ENCODE measurements around the gene INPP5E.
"Not testable (repeated sequence)": the region's sequence is repeated elsewhere in the genome, so short reads cannot be mapped to it uniquely, and the experiment has no call there.

Gene INPP5E

DNA sequence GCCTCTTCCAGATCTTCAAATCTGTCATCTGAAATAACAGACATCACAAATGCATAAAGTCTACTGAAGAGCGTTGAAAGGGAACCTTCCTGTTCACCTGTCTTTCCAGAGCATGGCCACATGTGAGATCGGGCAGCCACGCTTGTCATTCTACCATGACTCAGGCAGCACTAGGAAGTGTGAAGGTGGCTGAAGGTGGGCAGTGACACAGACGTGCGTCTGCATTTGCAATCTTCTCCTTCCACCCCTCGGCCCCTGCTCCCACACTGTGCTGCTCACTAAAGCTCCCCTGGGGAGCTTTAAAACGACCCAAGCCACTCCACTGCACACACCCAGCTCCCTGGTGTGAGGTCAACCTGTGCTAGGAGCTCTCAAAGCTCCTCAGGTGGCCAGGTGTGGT, 31.7 kb downstream of the INPP5E start:
- Histone ChIP-seq H3K27ac (ENCODE audit: low read depth, low read length) (no peak overlapping the region), H3K27me3 (ENCODE audit: control insufficient read depth, insufficient read depth, low read length) (no peaks in the 10 kb centered on the region), H3K9ac (ENCODE audit: low read depth, low read length) (no peak overlapping the region), H3K4me1 (ENCODE audit: control insufficient read depth, insufficient read depth, low read length) (peaks cover 8% of the 10 kb centered on the region), H3K9me3 (ENCODE audit: control insufficient read depth, insufficient read depth, low read length) (no peaks in the 10 kb centered on the region), H3K36me3 (ENCODE audit: control insufficient read depth, insufficient read depth, low read length) (peaks cover 63% of the 10 kb centered on the region), H3K4me3 (ENCODE audit: low read depth, low read length) (no peak overlapping the region)

DNA sequence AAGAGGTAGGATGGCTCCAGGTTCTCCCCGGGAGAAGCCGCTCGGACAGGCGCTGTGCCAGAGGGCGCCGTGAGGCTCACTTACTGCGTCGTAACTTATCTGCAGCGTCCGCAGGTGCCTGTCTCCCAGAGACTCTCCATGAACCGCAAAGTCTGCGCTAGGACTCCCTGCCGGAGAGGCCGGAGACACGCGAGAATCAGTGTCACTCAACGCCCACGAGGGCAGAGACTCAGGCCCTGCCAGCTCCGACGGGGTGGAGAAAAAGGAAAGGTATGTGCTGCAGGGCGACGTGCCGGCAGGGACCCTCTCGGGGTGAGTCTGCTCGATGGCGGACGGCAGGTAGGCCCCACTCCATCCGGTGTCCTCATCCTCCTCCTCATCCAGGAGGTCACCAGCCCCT, 32.6 kb downstream of the INPP5E start:
- peaks cover 61% of the 10 kb centered on the region for H3K36me3 ChIP-seq (ENCODE audit: control insufficient read depth, insufficient read depth, low read length)
- not testable (repeated sequence) for H3K27ac ChIP-seq (ENCODE audit: low read depth, low read length); H3K27me3 ChIP-seq (ENCODE audit: control insufficient read depth, insufficient read depth, low read length); H3K4me1 ChIP-seq (ENCODE audit: control insufficient read depth, insufficient read depth, low read length); H3K4me3 ChIP-seq (ENCODE audit: low read depth, low read length); H3K9ac ChIP-seq (ENCODE audit: low read depth, low read length); H3K9me3 ChIP-seq (ENCODE audit: control insufficient read depth, insufficient read depth, low read length)

DNA sequence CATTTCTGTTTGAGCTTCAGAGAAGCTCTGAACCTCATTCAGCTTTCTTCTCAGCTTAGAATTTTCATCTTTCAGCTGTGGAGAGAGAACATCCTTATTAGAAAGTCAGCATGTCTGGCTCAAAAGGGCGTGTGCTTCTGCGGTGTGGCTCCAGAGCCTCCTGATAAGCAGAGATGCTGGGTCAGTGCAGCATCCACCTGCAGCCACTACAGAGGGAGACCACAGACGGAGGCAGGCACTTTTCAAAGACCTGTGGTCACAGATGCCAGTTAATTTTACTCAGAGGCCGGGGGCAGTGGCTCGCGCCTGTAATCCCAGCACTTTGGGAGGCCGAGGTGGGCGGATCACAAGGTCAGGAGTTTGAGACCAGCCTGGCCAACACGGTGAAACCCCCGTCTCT, 33.7 kb downstream of the INPP5E start:
- peaks cover 64% of the 10 kb centered on the region for H3K36me3 ChIP-seq (ENCODE audit: control insufficient read depth, insufficient read depth, low read length)
- not testable (repeated sequence) for H3K9me3 ChIP-seq (ENCODE audit: control insufficient read depth, insufficient read depth, low read length); H3K9ac ChIP-seq (ENCODE audit: low read depth, low read length); H3K27me3 ChIP-seq (ENCODE audit: control insufficient read depth, insufficient read depth, low read length); H3K27ac ChIP-seq (ENCODE audit: low read depth, low read length); H3K4me3 ChIP-seq (ENCODE audit: low read depth, low read length); H3K4me1 ChIP-seq (ENCODE audit: control insufficient read depth, insufficient read depth, low read length)

DNA sequence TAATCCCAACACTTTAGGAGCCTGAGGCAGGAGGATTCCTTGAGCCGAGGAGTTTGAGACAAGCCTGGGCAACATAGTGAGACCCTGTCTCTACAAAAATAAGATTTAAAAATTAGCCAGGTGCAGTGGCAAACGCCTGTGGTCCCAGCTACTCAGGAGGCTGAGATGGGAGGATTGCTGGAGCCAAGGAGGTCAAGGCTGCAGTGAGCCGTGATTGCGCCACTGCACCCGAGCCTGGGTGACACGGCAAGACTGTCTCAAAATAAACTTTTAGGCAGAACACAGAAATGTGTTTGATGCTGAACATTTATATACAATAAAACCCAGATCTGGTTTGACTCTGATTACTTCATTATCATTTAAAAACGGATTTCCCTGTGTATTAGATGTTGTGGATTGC, 34.2 kb downstream of the INPP5E start:
- H3K36me3 ChIP-seq (ENCODE audit: control insufficient read depth, insufficient read depth, low read length), result peaks cover 64% of the 10 kb centered on the region
- H3K4me3 ChIP-seq (ENCODE audit: low read depth, low read length), result no peak overlapping the region
- no peak overlapping the region for H3K9ac ChIP-seq (ENCODE audit: low read depth, low read length)
- no peaks in the 10 kb centered on the region for H3K9me3 ChIP-seq (ENCODE audit: control insufficient read depth, insufficient read depth, low read length)
- H3K4me1 ChIP-seq (ENCODE audit: control insufficient read depth, insufficient read depth, low read length), result peaks cover 4% of the 10 kb centered on the region
- H3K27ac ChIP-seq (ENCODE audit: low read depth, low read length), result no peak overlapping the region
- H3K27me3 ChIP-seq (ENCODE audit: control insufficient read depth, insufficient read depth, low read length), result no peaks in the 10 kb centered on the region

DNA sequence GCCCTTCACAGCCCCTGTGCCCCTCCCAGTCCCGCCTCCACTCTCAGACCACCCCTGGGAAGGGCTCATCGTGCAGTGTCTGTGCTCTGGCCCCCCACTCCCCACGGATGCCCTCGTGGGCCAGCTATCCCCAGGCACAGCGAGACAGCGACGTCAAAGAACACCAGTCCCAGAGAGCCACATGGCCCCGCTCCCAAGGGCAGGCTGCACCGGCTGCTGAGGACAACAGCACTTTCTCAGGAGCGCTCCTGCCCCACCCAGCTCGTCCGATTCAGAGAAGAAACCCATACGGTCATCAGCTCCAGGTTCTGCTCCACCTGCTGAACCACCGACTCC, 34.9 kb downstream of the INPP5E start:
- peaks cover 7% of the 10 kb centered on the region for H3K4me1 ChIP-seq (ENCODE audit: control insufficient read depth, insufficient read depth, low read length)
- H3K36me3 ChIP-seq (ENCODE audit: control insufficient read depth, insufficient read depth, low read length), result peaks cover 64% of the 10 kb centered on the region
- no peaks in the 10 kb centered on the region for H3K27me3 ChIP-seq (ENCODE audit: control insufficient read depth, insufficient read depth, low read length)
- H3K27ac ChIP-seq (ENCODE audit: low read depth, low read length), result no peak overlapping the region
- no peaks in the 10 kb centered on the region for H3K9me3 ChIP-seq (ENCODE audit: control insufficient read depth, insufficient read depth, low read length)
- H3K4me3 ChIP-seq (ENCODE audit: low read depth, low read length), result no peak overlapping the region
- no peak overlapping the region for H3K9ac ChIP-seq (ENCODE audit: low read depth, low read length)

DNA sequence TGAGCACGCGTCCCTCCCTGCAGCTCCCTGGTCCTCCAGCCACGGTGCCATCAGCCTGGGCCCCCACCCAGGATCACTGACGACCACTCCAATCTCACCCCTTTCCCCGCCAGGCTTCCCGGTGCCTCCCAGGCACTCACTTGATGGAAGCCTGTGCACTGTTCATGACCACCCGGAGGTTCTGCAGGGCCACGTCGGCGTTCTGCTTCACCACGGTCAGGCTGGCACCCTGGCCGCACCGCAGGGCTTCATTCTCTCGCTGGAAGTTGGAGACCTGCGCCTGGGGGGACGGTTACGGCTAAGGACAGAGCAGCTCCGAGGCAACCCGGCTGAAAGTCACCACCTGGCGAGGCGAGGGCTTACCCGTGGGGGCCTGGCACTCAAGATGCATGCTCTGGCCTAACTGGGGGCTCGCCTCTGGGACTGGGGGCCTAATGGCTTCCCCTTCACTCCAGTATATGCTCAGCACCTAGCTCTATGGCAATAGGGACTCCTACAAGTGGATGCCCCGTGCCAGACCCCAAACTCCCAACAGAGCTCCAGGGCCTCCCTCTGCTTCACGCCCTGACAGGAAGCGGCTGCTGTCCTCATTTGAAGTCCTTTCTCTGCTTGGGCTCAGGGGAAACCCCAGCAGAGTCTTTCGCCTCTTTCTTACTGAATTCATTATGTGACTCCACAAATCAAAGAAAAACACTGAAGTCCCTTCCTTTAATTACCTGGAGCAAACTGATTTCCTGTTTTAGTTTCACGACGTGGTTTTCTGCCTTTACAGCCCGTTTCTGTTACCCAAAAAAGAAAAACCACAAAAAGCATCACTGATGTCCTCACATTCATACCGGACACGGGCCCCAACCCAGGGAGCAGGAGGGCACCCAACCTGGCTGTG, 35.5 kb downstream of the INPP5E start:
- H3K9ac ChIP-seq (ENCODE audit: low read depth, low read length), result no peak overlapping the region
- H3K9me3 ChIP-seq (ENCODE audit: control insufficient read depth, insufficient read depth, low read length), result no peaks in the 10 kb centered on the region
- H3K36me3 ChIP-seq (ENCODE audit: control insufficient read depth, insufficient read depth, low read length), result peaks cover 64% of the 10 kb centered on the region
- no peak overlapping the region for H3K27ac ChIP-seq (ENCODE audit: low read depth, low read length)
- no peaks in the 10 kb centered on the region for H3K27me3 ChIP-seq (ENCODE audit: control insufficient read depth, insufficient read depth, low read length)
- peaks cover 7% of the 10 kb centered on the region for H3K4me1 ChIP-seq (ENCODE audit: control insufficient read depth, insufficient read depth, low read length)
- H3K4me3 ChIP-seq (ENCODE audit: low read depth, low read length), result no peak overlapping the region

DNA sequence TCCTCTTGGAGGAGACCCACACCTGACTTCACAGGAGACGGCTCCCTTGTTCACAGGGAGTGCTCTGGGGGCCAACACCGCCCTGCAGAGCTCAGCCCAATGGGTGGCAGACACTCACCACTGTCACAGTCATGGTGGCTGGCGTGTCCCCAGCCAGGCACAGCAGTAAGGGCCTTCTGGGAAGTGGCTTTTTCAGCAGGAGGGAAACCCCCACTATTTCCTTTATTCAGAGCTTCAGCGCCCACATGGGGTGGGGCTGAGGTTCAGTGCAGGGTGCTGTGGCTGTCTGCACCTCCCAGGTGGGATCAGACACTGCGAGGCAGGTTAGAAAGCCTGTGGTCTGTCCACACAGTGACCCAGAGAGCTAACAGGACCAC, 36.1 kb downstream of the INPP5E start:
- H3K27ac ChIP-seq (ENCODE audit: low read depth, low read length), result no peak overlapping the region
- H3K9ac ChIP-seq (ENCODE audit: low read depth, low read length), result no peak overlapping the region
- H3K4me3 ChIP-seq (ENCODE audit: low read depth, low read length), result no peak overlapping the region
- H3K4me1 ChIP-seq (ENCODE audit: control insufficient read depth, insufficient read depth, low read length), result peaks cover 7% of the 10 kb centered on the region; the same call in 1 of the 2 replicates
- no peaks in the 10 kb centered on the region for H3K27me3 ChIP-seq (ENCODE audit: control insufficient read depth, insufficient read depth, low read length)
- H3K36me3 ChIP-seq (ENCODE audit: control insufficient read depth, insufficient read depth, low read length), result peaks cover 64% of the 10 kb centered on the region
- H3K9me3 ChIP-seq (ENCODE audit: control insufficient read depth, insufficient read depth, low read length), result no peaks in the 10 kb centered on the region

DNA sequence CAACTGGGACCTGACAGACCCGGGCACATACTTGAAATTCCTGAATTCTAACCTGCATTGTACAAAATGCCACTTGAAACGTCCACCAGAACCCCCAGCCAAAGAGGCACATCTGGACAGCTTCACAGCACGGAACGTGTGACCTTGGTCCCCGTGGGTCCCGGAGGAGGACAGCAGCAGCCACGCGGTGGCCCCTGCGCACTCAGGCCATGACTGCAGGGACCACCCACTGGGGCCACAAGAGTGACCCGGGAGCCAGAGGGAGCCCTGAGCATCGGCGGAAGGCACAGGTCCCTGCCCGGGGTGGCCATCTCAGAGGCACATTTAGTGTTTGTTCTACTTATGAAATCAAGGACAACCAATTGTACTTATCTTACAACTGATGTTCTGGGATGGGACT, 37.6 kb downstream of the INPP5E start:
- no peaks in the 10 kb centered on the region for H3K9me3 ChIP-seq (ENCODE audit: control insufficient read depth, insufficient read depth, low read length)
- H3K36me3 ChIP-seq (ENCODE audit: control insufficient read depth, insufficient read depth, low read length), result peaks cover 66% of the 10 kb centered on the region
- no peaks in the 10 kb centered on the region for H3K27me3 ChIP-seq (ENCODE audit: control insufficient read depth, insufficient read depth, low read length)
- no peak overlapping the region for H3K9ac ChIP-seq (ENCODE audit: low read depth, low read length)
- no peak overlapping the region for H3K4me3 ChIP-seq (ENCODE audit: low read depth, low read length)
- no peak overlapping the region for H3K27ac ChIP-seq (ENCODE audit: low read depth, low read length)
- peaks cover 7% of the 10 kb centered on the region; the same call in 1 of the 2 replicates for H3K4me1 ChIP-seq (ENCODE audit: control insufficient read depth, insufficient read depth, low read length)

DNA sequence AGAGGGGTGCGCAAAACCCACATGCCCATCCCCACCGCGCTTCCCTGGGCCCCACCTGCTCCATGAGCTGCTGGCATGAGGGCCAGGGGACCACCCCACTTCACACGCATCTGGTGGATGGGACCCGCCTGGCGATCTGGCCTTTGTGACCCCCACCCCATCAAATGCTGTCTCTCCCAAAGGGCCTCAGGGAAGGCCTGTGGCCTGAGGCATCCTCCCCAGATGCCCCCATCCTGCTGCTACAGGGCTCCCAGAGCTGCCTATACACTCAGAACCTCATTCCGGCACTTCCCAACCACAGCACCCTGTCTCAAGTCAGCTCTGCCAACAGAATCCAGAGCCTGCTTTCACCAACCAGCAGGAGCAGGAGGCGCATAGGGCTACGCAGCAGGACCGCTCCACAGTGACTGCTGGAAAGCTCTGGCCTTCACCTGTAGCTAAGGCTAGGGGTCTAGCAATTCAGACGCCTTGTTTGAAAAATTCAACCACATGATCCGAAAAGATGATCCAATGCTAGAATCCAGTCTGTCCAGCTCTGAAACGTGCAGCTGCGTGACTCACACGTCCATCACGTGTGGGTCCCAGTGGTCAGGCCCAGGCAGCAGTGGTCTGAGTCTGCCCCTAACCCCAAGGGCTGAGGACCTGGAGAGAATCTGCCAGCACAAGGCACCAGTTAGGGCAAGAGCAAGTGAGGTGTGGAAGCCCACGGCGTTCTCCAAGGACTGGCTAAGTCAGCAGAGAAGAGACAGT, 38.3 kb downstream of the INPP5E start:
- Histone ChIP-seq H3K9ac (ENCODE audit: low read depth, low read length) (no peak overlapping the region), H3K4me3 (ENCODE audit: low read depth, low read length) (no peak overlapping the region), H3K36me3 (ENCODE audit: control insufficient read depth, insufficient read depth, low read length) (peaks cover 68% of the 10 kb centered on the region), H3K27ac (ENCODE audit: low read depth, low read length) (no peak overlapping the region), H3K9me3 (ENCODE audit: control insufficient read depth, insufficient read depth, low read length) (no peaks in the 10 kb centered on the region), H3K4me1 (ENCODE audit: control insufficient read depth, insufficient read depth, low read length) (peaks cover 7% of the 10 kb centered on the region; the same call in 1 of the 2 replicates), H3K27me3 (ENCODE audit: control insufficient read depth, insufficient read depth, low read length) (no peaks in the 10 kb centered on the region)

DNA sequence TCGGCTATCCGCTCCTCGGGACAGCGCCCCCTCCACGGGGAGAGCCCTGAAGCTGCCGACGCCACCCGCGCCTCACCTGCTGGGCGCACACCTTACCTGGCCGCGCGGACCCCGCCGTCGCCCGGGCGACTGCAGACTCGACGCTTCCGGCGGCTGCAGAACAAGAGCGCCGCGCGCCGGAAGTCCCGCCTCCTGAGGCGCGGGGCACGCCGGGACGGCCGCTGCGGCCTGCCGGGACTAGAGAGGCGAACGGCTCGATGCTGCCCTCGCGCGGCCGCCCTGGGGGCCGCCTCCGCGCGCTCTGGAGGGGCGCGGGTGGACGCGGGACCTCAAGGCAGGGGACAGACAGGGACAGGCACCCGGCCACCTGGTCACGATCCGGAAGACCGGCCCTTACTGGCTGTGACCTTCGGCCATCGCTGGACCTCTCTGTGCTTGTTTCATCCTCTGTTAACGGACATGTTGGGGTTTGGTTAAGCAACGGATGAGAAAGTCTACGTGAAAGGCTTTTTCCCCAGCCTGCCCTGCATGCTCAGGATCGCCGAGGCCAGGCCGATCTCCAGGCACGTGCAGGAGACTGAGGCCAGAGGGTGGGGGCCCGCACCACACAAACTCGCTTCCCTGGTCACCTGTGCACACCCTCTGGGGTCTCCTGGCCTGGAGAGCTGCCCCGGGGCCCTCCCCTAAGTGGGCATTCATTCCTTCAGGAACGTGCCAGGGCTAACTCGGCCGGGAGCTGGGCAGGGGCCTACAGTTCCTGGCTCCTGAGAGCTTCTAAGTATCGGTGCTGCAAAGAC, 39.4 kb downstream of the INPP5E start, which contains the start of gene SNAPC4:
TSS of gene SNAPC4 (minus strand) at position 133 of the 797 bp plus-strand sequence. CDS start 1,742 bp downstream, outside the sequence.
- Histone ChIP-seq H3K4me3 (ENCODE audit: low read depth, low read length) (peak within 1 kb of the TSS; percentile 77), H3K36me3 (ENCODE audit: control insufficient read depth, insufficient read depth, low read length) (peaks cover 69% of the 10 kb centered on the region), H3K9ac (ENCODE audit: low read depth, low read length) (peak within 1 kb of the TSS; percentile 64), H3K4me1 (ENCODE audit: control insufficient read depth, insufficient read depth, low read length) (peaks cover 7% of the 10 kb centered on the region; the same call in 1 of the 2 replicates), H3K27ac (ENCODE audit: low read depth, low read length) (peak within 1 kb of the TSS; percentile 32), H3K9me3 (ENCODE audit: control insufficient read depth, insufficient read depth, low read length) (no peaks in the 10 kb centered on the region), H3K27me3 (ENCODE audit: control insufficient read depth, insufficient read depth, low read length) (no peaks in the 10 kb centered on the region)

Measured in HUES48 (cell line).